OCI-LY7 (cell line): ENCODE data around the gene RECK. TPM values are rescaled to one million over a fixed set of nuclear protein-coding genes. Genes with fewer than 3 reads are reported as not detected.

Source experiments
- BruUV-seq: library from RNA; stranded (reverse); fragments of 400-500 nt; replicated peaks from 2 replicates; lab custom pipeline; 2021; lab: Mats Ljungman, UMichigan
- CTCF ChIA-PET: fragments of 300-600 bp; sonication (Branson Sonifier 250); formaldehyde crosslinking; loops from one replicate; lab custom pipeline; 2022; ENCODE audit warnings: antibody characterized with exemption; ENCODE audit not compliant: unreplicated experiment; lab: Charles Lee
- POLR2A ChIA-PET: fragments of 300-600 bp; sonication (Branson Sonifier 250); formaldehyde crosslinking; loops from one replicate; lab custom pipeline; 2022; ENCODE audit warnings: antibody characterized with exemption; lab: Charles Lee
- DNase-seq: peaks from one replicate; pipeline ENCODE4 v3.0.0-alpha.2; 2015; ENCODE audit warnings: low spot score
- H2AFZ ChIP-seq: fragments of 200-600 bp; sonication (generic), shearing (Covaris generic); 2 replicates; pipeline ENCODE4 v1.6.1; 2014; ENCODE audit warnings: mild to moderate bottlenecking, antibody characterized with exemption, low read length, moderate library complexity
- H3K27ac ChIP-seq: fragments of 200-600 bp; sonication (generic); 2 replicates; pipeline ENCODE4 v1.5.1; 2014; ENCODE audit warnings: mixed run types, low read depth, mild to moderate bottlenecking, moderate library complexity, low read length, inconsistent platforms; ENCODE audit not compliant: poor library complexity, severe bottlenecking
- H3K36me3 ChIP-seq: fragments of 200-600 bp; sonication (generic); 2 replicates; pipeline ENCODE4 v1.6.1; 2014; ENCODE audit warnings: mild to moderate bottlenecking, antibody characterized with exemption, low read length, moderate library complexity, mixed read lengths; ENCODE audit not compliant: insufficient read depth
- H3K4me1 ChIP-seq: fragments of 200-600 bp; sonication (generic); 2 replicates; pipeline ENCODE4 v1.5.1; 2014; ENCODE audit warnings: mild to moderate bottlenecking, low read length; ENCODE audit not compliant: insufficient read depth, poor library complexity, severe bottlenecking
- H3K4me2 ChIP-seq: fragments of 200-600 bp; sonication (generic); 2 replicates; pipeline ENCODE4 v1.6.1; 2014; ENCODE audit warnings: mild to moderate bottlenecking, low read length
- H3K4me3 ChIP-seq: fragments of 200-600 bp; sonication (generic); 2 replicates; pipeline ENCODE4 v1.5.1; 2014; ENCODE audit warnings: mild to moderate bottlenecking, low read depth, low read length; ENCODE audit not compliant: poor library complexity, severe bottlenecking
- H3K79me2 ChIP-seq: fragments of 200-600 bp; sonication (generic); 2 replicates; pipeline ENCODE4 v1.6.1; 2016; ENCODE audit warnings: low read depth, mild to moderate bottlenecking, low read length, moderate library complexity, mixed read lengths; ENCODE audit not compliant: insufficient read depth
- H3K9me2 ChIP-seq: fragments of 200-600 bp; sonication (generic); 2 replicates; pipeline ENCODE4 v1.6.1; 2016; ENCODE audit warnings: mild to moderate bottlenecking, low read length, mixed read lengths; ENCODE audit not compliant: insufficient read depth
- H3K9me3 ChIP-seq: fragments of 200-600 bp; sonication (generic); 2 replicates; pipeline ENCODE4 v1.6.1; 2014; ENCODE audit warnings: mild to moderate bottlenecking, mixed run types, low read length, mixed read lengths
- H4K20me1 ChIP-seq: fragments of 200-600 bp; sonication (generic); 2 replicates; pipeline ENCODE4 v1.6.1; 2014; ENCODE audit warnings: mild to moderate bottlenecking, antibody characterized with exemption, low read length, moderate library complexity, mixed read lengths; ENCODE audit not compliant: insufficient read depth
- CTCF ChIP-seq: fragments of 200-600 bp; sonication (generic); conservative IDR thresholded peaks from 2 replicates; pipeline ENCODE4 v1.5.1; 2014; ENCODE audit warnings: mild to moderate bottlenecking, antibody characterized with exemption, low read length, moderate library complexity, mixed read lengths
- EZH2phosphoT487 ChIP-seq: fragments of 200-600 bp; sonication (generic); IDR thresholded peaks from 2 replicates; pipeline ENCODE4 v1.6.1; 2018; ENCODE audit warnings: low read depth, borderline replicate concordance, mild to moderate bottlenecking, mixed run types, antibody characterized with exemption, low read length, moderate library complexity, mixed read lengths
- intact Hi-C: fragments of 100-400 bp; cut with micrococcal nuclease; formaldehyde crosslinking; loops from one replicate; pipeline ENCODE4 v1.10.0; 2022; ENCODE audit not compliant: unreplicated experiment
- total RNA-seq, 2 experiments: library from RNA; depleted of rRNA in 1 of 2; stranded (reverse); fragments of >200 nt in 1 of 2; shearing (Covaris generic) in 1 of 2; gene quantifications; 2 replicates each; pipeline ENCODE4 v1.2.3, GENCODE V29; 2014 to 2022

The RECK gene
- total RNA-seq, 2 experiments from 2014 or later = 3.0 to 6.5 TPM

DNA sequence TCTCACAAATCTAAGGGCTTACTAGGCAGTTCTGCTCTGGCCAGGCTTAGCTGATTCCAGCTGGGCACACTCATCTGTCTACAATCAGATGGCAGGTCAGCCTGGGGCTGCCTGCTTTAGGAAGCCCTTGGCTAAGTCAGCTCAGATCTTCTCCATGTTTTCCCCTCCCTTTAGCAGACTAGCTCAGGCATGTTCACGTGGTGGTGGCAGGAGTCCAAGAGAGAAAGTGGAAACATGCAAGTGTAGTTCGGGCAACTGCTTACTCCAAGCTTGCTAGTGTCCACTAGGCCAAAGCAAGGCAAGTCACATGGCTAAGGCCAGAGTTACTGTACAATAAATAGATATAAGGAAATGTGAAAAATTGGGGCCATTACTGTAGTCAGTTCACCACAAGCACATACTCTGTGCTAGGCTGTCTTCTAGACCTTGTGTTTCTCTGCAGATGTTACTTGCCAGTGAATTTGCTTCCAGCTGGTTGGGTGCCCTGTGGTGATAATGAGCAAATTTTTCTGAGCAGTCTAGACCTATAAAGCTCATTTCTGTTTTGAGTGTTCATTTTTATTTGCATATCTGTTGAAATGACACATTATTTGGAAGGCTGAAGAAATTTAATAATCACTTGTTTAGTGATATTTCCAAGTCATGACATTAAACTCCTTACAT is 38.3 kb downstream of the RECK start:
- CTCF ChIA-PET = no interaction called here
- POLR2A ChIA-PET = interaction anchor here (2.1 kb wide), 1 partner anchor 11 kb away, joined by 5 read pairs; no protein-coding TSS in a partner anchor
- no TSS peak for BruUV-seq

DNA sequence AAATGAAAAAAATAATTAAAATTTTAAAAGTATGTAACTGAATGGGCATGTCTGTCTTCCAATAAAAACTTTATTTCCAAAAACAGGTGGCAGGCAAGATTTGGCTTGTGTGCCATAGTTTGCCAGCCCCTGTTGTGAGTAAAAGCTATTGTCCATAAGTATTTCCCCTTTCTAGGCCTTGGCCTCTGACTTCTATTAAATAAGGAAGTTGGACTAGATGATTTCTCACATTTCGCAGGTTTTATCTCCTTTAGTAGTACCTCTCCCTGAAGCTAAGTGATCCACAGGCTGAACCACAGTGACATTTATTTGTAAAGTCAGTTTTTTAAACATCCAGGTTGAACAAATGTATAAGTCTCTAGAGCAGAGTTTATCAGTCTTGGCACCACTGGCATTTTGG is 41.3 kb downstream of the RECK start:
- Histone ChIP-seq H3K4me3 (no peak overlapping the region), H3K36me3 (no peaks in the 10 kb centered on the region), H3K9me2 (no peaks in the 10 kb centered on the region), H3K4me1 (no peaks in the 10 kb centered on the region), H3K79me2 (no peaks in the 10 kb centered on the region), H4K20me1 (no peaks in the 10 kb centered on the region), H2AFZ (no peak overlapping the region), H3K9me3 (no peaks in the 10 kb centered on the region), H3K27ac (no peak overlapping the region), H3K4me2 (no peak overlapping the region)
- no TSS peak for BruUV-seq
- TF ChIP-seq EZH2phosphoT487 (no peak), CTCF (no peak)
- intact Hi-C loops = no loop called here
- CTCF ChIA-PET = no interaction called here
- POLR2A ChIA-PET = no interaction called here
- DNase-seq = no peak

More for the DNA sequence above, 38.3 kb downstream of the RECK start:
- H3K4me2 ChIP-seq = no peak overlapping the region
- no peak overlapping the region for H2AFZ ChIP-seq
- no peak overlapping the region for H3K27ac ChIP-seq
- intact Hi-C loops = no loop called here
- H4K20me1 ChIP-seq = no peaks in the 10 kb centered on the region
- no peaks in the 10 kb centered on the region for H3K9me3 ChIP-seq
- TF ChIP-seq CTCF = no peak
- TF ChIP-seq EZH2phosphoT487 = no peak
- H3K36me3 ChIP-seq = no peaks in the 10 kb centered on the region
- H3K4me1 ChIP-seq = no peaks in the 10 kb centered on the region
- H3K9me2 ChIP-seq = no peaks in the 10 kb centered on the region
- no peak overlapping the region for H3K4me3 ChIP-seq
- DNase-seq = no peak
- no peaks in the 10 kb centered on the region for H3K79me2 ChIP-seq

- intact Hi-C loops = no loop called here
- TF ChIP-seq EZH2phosphoT487 (no peak), CTCF (no peak)
- Histone ChIP-seq H3K27ac (no peak overlapping the region), H4K20me1 (no peaks in the 10 kb centered on the region), H3K79me2 (no peaks in the 10 kb centered on the region), H3K36me3 (no peaks in the 10 kb centered on the region), H3K4me2 (no peak overlapping the region), H3K9me2 (no peaks in the 10 kb centered on the region), H3K4me3 (no peak overlapping the region), H2AFZ (no peak overlapping the region), H3K9me3 (no peaks in the 10 kb centered on the region), H3K4me1 (no peaks in the 10 kb centered on the region)
- POLR2A ChIA-PET = no interaction called here
- BruUV-seq = no TSS peak
- DNase-seq = no peak
- CTCF ChIA-PET = no interaction called here
Measured at GRCh38 chr9:36080519-36080918, 43.8 kb downstream of the RECK start.
